PC-3 (cell line): ENCODE measurements around the gene NR2E1.

Source experiments
- CTCF ChIP-seq: fragments of 300-600 bp; sonication (generic); conservative IDR thresholded peaks from 2 replicates; pipeline ENCODE4 v1.5.1; 2017; ENCODE audit warnings: antibody characterized with exemption, low read depth, mild to moderate bottlenecking, low read length
- EZH2 ChIP-seq: fragments of 300-600 bp; sonication (generic); IDR thresholded peaks from one replicate; pipeline ENCODE4 v1.6.1; 2017; ENCODE audit warnings: antibody characterized with exemption, mild to moderate bottlenecking, low read length; ENCODE audit not compliant: unreplicated experiment
- EZH2phosphoT487 ChIP-seq: fragments of 300-600 bp; sonication (generic); IDR thresholded peaks from 2 replicates; pipeline ENCODE4 v1.6.1; 2018; ENCODE audit warnings: mild to moderate bottlenecking, antibody characterized with exemption, low read length, borderline replicate concordance

GRCh38 chr6:108238322-108238721, 72.5 kb downstream of the NR2E1 start:
- no peak for TF ChIP-seq CTCF
- no peak for TF ChIP-seq EZH2
- no peak for TF ChIP-seq EZH2phosphoT487
